PC-3 (cell line): Measurements from ENCODE around the gene COL13A1. TPM values are rescaled to one million over a fixed set of nuclear protein-coding genes. Genes with fewer than 3 reads are reported as not detected.

Experiments used
- ATAC-seq: fragments of 200-7000 bp; cut with Tn5 transposase; 2 replicates; pipeline ENCODE4 v1.9.1; 2020; ENCODE audit warnings: mild to moderate bottlenecking, moderate library complexity
- BruUV-seq: library from RNA; stranded (reverse); fragments of 400-500 nt; replicated peaks from 2 replicates; lab custom pipeline; 2021; lab: Mats Ljungman, UMichigan
- CTCF ChIA-PET: fragments of 300-600 bp; sonication (Branson Sonifier 250); formaldehyde crosslinking; loops from one replicate; lab custom pipeline; 2022; ENCODE audit warnings: antibody characterized with exemption; lab: Charles Lee
- POLR2A ChIA-PET: fragments of 300-600 bp; sonication (Branson Sonifier 250); formaldehyde crosslinking; loops from one replicate; lab custom pipeline; 2022; ENCODE audit warnings: antibody characterized with exemption; ENCODE audit not compliant: unreplicated experiment; lab: Charles Lee
- DNase-seq: peaks from one replicate; pipeline ENCODE4 v3.0.0-alpha.2; 2015
- H2AFZ ChIP-seq: fragments of 300-600 bp; sonication (generic); 2 replicates; pipeline ENCODE4 v1.6.0; 2016; ENCODE audit warnings: antibody characterized with exemption, low read length
- H3F3A ChIP-seq: fragments of 300-600 bp; sonication (generic); one replicate; pipeline ENCODE4 v1.6.0; 2017; ENCODE audit warnings: antibody characterized with exemption, low read length, control low read depth, mild to moderate bottlenecking; ENCODE audit not compliant: unreplicated experiment
- H3K27ac ChIP-seq: fragments of 300-600 bp; sonication (generic); 2 replicates; pipeline ENCODE4 v1.5.1; 2016; ENCODE audit warnings: mild to moderate bottlenecking, low read length
- H3K27me3 ChIP-seq: fragments of 300-600 bp; sonication (generic); 2 replicates; pipeline ENCODE4 v1.6.1; 2016; ENCODE audit warnings: low read length, mixed read lengths
- H3K36me3 ChIP-seq: fragments of 300-600 bp; sonication (generic); 2 replicates; pipeline ENCODE4 v1.6.1; 2016; ENCODE audit warnings: low read depth, mixed run types, low read length, mixed read lengths
- H3K4me1 ChIP-seq: fragments of 300-600 bp; sonication (generic); 2 replicates; pipeline ENCODE4 v1.5.1; 2016; ENCODE audit warnings: low read length; ENCODE audit not compliant: insufficient read depth
- H3K4me2 ChIP-seq: fragments of 300-600 bp; sonication (generic); 2 replicates; pipeline ENCODE4 v1.6.0; 2016; ENCODE audit warnings: low read length
- H3K4me3 ChIP-seq: fragments of 300-600 bp; sonication (generic); 2 replicates; pipeline ENCODE4 v1.5.1; 2016; ENCODE audit warnings: mild to moderate bottlenecking, low read length, mixed read lengths
- H3K79me2 ChIP-seq: fragments of 300-600 bp; sonication (generic); 2 replicates; pipeline ENCODE4 v1.6.1; 2017; ENCODE audit warnings: low read length, mixed read lengths
- H3K9ac ChIP-seq: fragments of 300-600 bp; sonication (generic); 2 replicates; pipeline ENCODE4 v1.6.0; 2016; ENCODE audit warnings: mild to moderate bottlenecking, low read length
- H3K9me2 ChIP-seq: fragments of 300-600 bp; sonication (generic); replicated peaks from 2 replicates; pipeline ENCODE4 v1.6.1; 2016; ENCODE audit warnings: mixed run types, low read length, mixed read lengths
- H3K9me3 ChIP-seq: fragments of 300-600 bp; sonication (generic); 2 replicates; pipeline ENCODE4 v1.6.1; 2016; ENCODE audit warnings: low read length, mixed read lengths
- H4K20me1 ChIP-seq: fragments of 300-600 bp; sonication (generic); 2 replicates; pipeline ENCODE4 v1.6.1; 2016; ENCODE audit warnings: low read length, mixed read lengths
- EZH2 ChIP-seq: fragments of 300-600 bp; sonication (generic); IDR thresholded peaks from one replicate; pipeline ENCODE4 v1.6.1; 2017; ENCODE audit warnings: antibody characterized with exemption, mild to moderate bottlenecking, low read length; ENCODE audit not compliant: unreplicated experiment
- EZH2phosphoT487 ChIP-seq: fragments of 300-600 bp; sonication (generic); IDR thresholded peaks from 2 replicates; pipeline ENCODE4 v1.6.1; 2018; ENCODE audit warnings: mild to moderate bottlenecking, antibody characterized with exemption, low read length, borderline replicate concordance
- intact Hi-C: fragments of 100-400 bp; cut with micrococcal nuclease; formaldehyde crosslinking; loops from 2 replicates; pipeline ENCODE4 v1.9.0; 2023
- total RNA-seq: library from RNA; depleted of rRNA; stranded (reverse); fragments of >200 nt; gene quantifications from 2 replicates; pipeline ENCODE4 v1.2.3, GENCODE V29; 2014
- TF ChIP-seq, protein P1 (sequence below): fragments of 300-600 bp; sonication (generic); conservative IDR thresholded peaks from 2 replicates; pipeline ENCODE4 v1.5.1; 2017; ENCODE audit warnings: antibody characterized with exemption, low read depth, mild to moderate bottlenecking, low read length

The COL13A1 gene
- total RNA-seq, 1 experiment from 2014 or later, result 201 TPM

DNA sequence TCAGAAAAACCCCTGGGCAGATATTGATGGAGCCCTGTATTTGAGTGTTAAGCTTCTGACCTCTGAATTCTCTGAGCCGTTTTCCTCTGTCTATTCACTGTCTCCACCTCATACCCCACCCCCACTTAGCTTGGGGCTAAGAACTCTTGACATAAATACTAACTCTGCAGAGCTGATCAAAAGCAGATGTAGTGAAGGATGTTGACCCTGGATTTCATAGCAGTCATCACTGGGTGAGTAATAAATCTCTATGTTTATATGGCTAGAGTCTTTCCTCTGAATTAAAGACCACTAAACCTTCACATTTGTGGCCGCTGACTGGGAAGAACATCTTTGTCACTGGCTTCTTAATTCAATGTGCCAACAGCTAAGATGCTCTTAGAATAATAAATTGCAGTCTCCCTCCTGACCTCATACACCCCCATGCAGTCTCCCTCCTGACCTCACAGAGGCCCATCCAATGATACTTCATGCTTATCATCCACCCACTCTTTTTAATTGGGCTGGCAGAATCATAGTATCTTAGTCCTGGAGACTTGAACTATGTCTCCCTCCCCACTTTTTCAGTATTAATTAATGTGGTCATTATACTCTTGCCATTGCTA is 172.9 kb downstream of the COL13A1 start:
- Histone ChIP-seq H3K4me1 (no peaks in the 10 kb centered on the region), H4K20me1 (no peaks in the 10 kb centered on the region), H2AFZ (no peak overlapping the region), H3K4me3 (no peak overlapping the region), H3K79me2 (no peaks in the 10 kb centered on the region), H3K9me3 (no peaks in the 10 kb centered on the region), H3K27ac (no peak overlapping the region), H3K9me2 (0 out of 2 replicates have a peak, but pooled peaks cover 2% of the 10 kb centered on the region), H3K9ac (no peak overlapping the region), H3K27me3 (peaks cover 84% of the 10 kb centered on the region), H3K4me2 (no peak overlapping the region), H3K36me3 (no peaks in the 10 kb centered on the region), H3F3A (no peaks in the 10 kb centered on the region)
- ChIA-PET POLR2A (no interaction called here), CTCF (no interaction called here)
- TF ChIP-seq, protein P1, sequence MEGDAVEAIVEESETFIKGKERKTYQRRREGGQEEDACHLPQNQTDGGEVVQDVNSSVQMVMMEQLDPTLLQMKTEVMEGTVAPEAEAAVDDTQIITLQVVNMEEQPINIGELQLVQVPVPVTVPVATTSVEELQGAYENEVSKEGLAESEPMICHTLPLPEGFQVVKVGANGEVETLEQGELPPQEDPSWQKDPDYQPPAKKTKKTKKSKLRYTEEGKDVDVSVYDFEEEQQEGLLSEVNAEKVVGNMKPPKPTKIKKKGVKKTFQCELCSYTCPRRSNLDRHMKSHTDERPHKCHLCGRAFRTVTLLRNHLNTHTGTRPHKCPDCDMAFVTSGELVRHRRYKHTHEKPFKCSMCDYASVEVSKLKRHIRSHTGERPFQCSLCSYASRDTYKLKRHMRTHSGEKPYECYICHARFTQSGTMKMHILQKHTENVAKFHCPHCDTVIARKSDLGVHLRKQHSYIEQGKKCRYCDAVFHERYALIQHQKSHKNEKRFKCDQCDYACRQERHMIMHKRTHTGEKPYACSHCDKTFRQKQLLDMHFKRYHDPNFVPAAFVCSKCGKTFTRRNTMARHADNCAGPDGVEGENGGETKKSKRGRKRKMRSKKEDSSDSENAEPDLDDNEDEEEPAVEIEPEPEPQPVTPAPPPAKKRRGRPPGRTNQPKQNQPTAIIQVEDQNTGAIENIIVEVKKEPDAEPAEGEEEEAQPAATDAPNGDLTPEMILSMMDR, result no peak
- TF ChIP-seq EZH2phosphoT487, result no peak
- no peak for TF ChIP-seq EZH2
- no TSS peak for BruUV-seq
- DNase-seq, result no peak
- intact Hi-C loops, result no loop called here
- ATAC-seq, result no peak

DNA sequence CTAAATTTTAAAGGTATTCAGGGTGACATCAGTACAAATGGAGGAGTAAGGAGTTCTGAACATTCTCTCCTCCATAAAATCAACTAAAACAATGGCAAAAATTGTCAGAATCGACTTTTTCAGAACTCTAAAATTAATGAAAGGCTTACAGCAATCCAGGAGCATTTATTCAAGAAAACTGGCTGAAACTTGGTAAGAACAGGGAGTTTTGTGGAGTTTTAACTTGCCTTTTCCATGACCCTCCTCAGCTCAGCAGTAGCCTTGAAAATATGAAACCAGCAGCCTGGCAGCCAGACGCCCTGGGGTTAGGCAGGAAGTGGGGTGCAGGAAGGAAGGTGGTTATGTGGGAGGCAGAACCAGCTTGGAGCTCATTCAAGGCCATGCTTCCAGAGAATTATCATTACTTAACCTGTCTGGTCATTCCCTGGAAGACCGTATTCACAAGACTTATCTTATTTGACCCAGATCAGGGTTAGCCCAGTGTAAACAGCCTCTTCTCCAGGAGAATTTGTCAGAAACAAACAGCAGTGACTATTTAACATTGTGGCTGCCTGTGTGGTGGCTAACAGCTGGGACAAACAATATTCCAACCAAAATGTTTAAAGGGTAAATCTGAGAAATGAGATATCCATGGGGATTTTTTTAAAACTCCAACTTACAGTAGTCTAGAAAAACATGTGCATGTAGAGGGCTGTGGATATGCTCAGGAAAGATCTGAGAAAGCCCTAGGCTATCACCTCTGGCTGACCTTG is 175.3 kb downstream of the COL13A1 start:
- Histone ChIP-seq H3K27me3 (peaks cover 80% of the 10 kb centered on the region), H3K79me2 (no peaks in the 10 kb centered on the region)
- CTCF ChIA-PET, result no interaction called here

More for the DNA sequence above, 175.3 kb downstream of the COL13A1 start:
- no peak overlapping the region for H3K9ac ChIP-seq
- POLR2A ChIA-PET, result interaction anchor here (0.7 kb wide), 1 partner anchor 42 kb away, joined by 4 read pairs; no protein-coding TSS in a partner anchor
- no peak overlapping the region for H2AFZ ChIP-seq
- ATAC-seq, result no peak
- intact Hi-C loops, result no loop called here
- no peak overlapping the region for H3K4me2 ChIP-seq
- H4K20me1 ChIP-seq, result no peaks in the 10 kb centered on the region
- H3K9me2 ChIP-seq, result 0 out of 2 replicates have a peak, but pooled peaks cover 2% of the 10 kb centered on the region
- H3K4me3 ChIP-seq, result no peak overlapping the region
- BruUV-seq, result no TSS peak
- no peaks in the 10 kb centered on the region for H3F3A ChIP-seq
- peaks cover 17% of the 10 kb centered on the region for H3K9me3 ChIP-seq
- H3K36me3 ChIP-seq, result no peaks in the 10 kb centered on the region
- H3K4me1 ChIP-seq, result no peaks in the 10 kb centered on the region
- H3K27ac ChIP-seq, result no peak overlapping the region
- DNase-seq, result no peak
- TF ChIP-seq, protein P1, result no peak
- no peak for TF ChIP-seq EZH2phosphoT487
- TF ChIP-seq EZH2, result no peak
